NB4 (cell line): ENCODE data around the gene RER1.

ENCODE experiments used
- DNase-seq: peaks from one replicate; pipeline ENCODE4 v3.0.0; 2010; ENCODE audit warnings: low read depth
- H3K4me3 ChIP-seq: one replicate; pipeline ENCODE4 v1.5.1; 2011; ENCODE audit warnings: mild to moderate bottlenecking, low read depth, low read length, moderate library complexity
- MYC ChIP-seq: IDR thresholded peaks from 2 replicates; pipeline ENCODE4 v1.6.1; 2011; ENCODE audit warnings: low read depth, low read length
- POLR2A ChIP-seq: IDR thresholded peaks from 2 replicates; pipeline ENCODE4 v1.6.1; 2011; ENCODE audit warnings: mild to moderate bottlenecking; ENCODE audit not compliant: insufficient read length; ENCODE audit errors: extremely low read depth
- TF ChIP-seq, protein P1 (sequence below): IDR thresholded peaks from one replicate; pipeline ENCODE4 v1.5.1; 2012; ENCODE audit warnings: low read depth, low read length
- TF ChIP-seq, protein P2 (sequence below): IDR thresholded peaks from 2 replicates; pipeline ENCODE4 v1.6.1; 2011; ENCODE audit warnings: low read depth, low read length

The RER1 gene

DNA sequence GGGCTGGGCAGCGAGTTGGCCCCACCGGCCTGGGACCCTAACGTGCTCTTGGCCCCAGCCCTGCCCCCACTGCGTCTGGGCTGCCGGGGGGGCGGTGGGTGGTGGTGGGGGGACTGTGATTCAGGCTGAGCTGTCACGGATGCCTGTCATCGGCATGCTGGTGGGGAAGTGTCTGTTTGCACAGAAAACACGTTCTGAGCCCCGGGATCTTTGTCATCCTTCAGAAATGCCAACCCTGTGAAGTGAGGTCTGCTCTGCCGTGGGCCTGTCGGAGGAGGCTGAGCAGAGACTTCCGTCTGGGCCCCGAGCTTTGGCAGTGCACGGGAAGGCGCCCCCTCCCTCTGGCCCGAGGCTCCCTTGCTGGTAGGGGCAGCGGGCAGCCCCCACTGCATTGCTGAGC, 60.1 kb downstream of the RER1 start:
- TF ChIP-seq, protein P1, sequence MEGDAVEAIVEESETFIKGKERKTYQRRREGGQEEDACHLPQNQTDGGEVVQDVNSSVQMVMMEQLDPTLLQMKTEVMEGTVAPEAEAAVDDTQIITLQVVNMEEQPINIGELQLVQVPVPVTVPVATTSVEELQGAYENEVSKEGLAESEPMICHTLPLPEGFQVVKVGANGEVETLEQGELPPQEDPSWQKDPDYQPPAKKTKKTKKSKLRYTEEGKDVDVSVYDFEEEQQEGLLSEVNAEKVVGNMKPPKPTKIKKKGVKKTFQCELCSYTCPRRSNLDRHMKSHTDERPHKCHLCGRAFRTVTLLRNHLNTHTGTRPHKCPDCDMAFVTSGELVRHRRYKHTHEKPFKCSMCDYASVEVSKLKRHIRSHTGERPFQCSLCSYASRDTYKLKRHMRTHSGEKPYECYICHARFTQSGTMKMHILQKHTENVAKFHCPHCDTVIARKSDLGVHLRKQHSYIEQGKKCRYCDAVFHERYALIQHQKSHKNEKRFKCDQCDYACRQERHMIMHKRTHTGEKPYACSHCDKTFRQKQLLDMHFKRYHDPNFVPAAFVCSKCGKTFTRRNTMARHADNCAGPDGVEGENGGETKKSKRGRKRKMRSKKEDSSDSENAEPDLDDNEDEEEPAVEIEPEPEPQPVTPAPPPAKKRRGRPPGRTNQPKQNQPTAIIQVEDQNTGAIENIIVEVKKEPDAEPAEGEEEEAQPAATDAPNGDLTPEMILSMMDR = no peak
- TF ChIP-seq, protein P2, sequence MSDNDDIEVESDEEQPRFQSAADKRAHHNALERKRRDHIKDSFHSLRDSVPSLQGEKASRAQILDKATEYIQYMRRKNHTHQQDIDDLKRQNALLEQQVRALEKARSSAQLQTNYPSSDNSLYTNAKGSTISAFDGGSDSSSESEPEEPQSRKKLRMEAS = no peak
- TF ChIP-seq POLR2A = no peak
- TF ChIP-seq MYC = no peak
- H3K4me3 ChIP-seq = no peak overlapping the region
- DNase-seq = no peak

DNA sequence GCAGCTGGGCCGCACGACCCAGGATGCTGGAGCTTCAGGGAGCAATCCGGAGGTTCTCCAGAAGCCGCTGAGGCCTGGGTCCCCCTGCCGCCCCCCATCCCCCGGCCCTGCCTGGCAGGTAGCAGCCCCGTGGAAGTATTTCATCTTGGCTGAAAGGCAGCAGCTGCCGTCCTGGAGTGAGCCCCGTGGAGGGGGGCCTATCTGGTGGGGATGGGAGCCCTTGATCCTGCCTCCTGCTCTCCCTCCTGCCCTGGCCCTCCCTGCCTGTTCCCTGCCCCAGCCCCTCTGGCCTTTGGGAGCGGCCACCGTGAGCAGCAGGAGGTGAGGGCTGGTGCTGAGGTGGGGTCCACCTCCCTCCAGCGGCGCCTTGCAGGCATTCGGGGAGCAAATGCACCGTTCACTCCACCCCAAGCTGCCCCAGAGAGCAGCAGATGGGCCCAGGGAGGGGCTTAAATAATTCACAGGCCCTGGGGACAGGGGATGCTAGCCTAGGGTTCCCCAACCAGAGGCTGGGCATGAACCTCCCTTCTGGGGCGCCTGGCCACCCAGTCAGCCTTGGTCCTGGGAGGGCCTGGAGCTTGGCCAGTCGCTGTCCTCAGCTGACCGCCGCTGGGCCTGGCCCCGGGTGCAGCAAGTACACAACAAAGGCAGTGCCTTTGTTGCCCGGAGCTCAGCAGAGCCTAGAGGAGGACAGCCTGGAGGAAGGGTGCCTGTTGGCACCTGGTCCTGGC, 60.7 kb downstream of the RER1 start:
- no peak for DNase-seq
- H3K4me3 ChIP-seq = no peak overlapping the region
- TF ChIP-seq MYC (no peak), POLR2A (no peak)
- TF ChIP-seq, protein P2 = no peak
- TF ChIP-seq, protein P1 = no peak

DNA sequence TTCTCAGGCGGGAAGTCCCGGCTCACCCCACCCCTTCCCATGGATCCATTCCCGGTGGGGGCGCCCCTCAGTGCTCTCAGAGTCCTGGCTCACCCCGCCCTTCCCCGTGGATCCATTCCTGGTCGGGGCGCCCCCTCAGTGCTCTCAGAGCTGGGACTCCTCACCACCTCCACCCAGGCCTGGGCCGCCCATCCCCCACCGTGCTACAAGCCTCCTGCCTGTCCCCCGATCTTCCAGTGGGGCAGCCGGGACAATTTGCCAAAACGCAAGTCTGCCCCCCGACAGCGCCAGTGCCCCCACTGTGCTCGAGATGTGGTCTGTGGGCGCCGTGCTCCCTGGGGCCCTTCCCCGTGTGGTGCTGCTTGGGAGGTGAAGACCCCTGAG, 61.3 kb downstream of the RER1 start:
- H3K4me3 ChIP-seq = no peak overlapping the region
- no peak for TF ChIP-seq MYC
- no peak for TF ChIP-seq POLR2A
- TF ChIP-seq, protein P1 = no peak
- DNase-seq = no peak

DNA sequence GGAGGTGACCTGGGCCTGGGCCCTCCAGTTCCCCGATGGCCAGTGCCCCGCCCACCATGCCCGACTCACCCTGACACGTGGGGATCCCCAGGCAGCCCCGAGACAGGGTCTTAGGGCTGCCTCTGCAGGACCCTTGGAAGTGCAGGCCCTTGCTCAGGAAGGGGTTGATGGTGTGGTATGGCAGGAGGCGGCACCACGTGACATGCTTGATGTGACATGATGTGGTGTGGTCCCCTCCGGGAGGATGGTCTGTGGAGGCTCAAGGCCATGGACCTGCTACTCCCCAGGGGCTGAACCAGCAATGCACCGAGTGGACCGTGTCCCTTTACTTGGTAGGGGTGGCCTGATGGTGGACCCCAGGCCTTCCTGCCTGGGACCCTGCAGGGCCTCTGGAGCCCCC, 62.6 kb downstream of the RER1 start:
- H3K4me3 ChIP-seq = no peak overlapping the region
- TF ChIP-seq MYC (no peak), POLR2A (no peak)
- TF ChIP-seq, protein P1 = no peak
- TF ChIP-seq, protein P2 = no peak

More for the DNA sequence above, 62.6 kb downstream of the RER1 start:
- no peak for DNase-seq
